AG04450 (cell line): ENCODE measurements around the gene SCMH1. TPM values are rescaled to one million over a fixed set of nuclear protein-coding genes. Genes with fewer than 3 reads are reported as not detected.

Experiments
- CTCF ChIA-PET: fragments of 300-600, 350-600 bp; formaldehyde crosslinking; extraction: SDS; loops from one replicate; lab custom pipeline; 2022; ENCODE audit warnings: antibody characterized with exemption, inconsistent platforms; lab: Charles Lee
- POLR2A ChIA-PET: fragments of 350-600 bp; formaldehyde crosslinking; extraction: SDS; loops from one replicate; lab custom pipeline; 2021; ENCODE audit warnings: antibody characterized with exemption, inconsistent platforms; lab: Yijun Ruan, JAX
- DNase-seq: peaks from one replicate; pipeline ENCODE4 v3.0.0-alpha.2; 2011; ENCODE audit warnings: low read depth, low spot score
- H3K27ac ChIP-seq: one replicate; pipeline ENCODE4 v1.5.1; 2012; ENCODE audit warnings: low read depth, low read length, control low read depth
- H3K27me3 ChIP-seq: one replicate; pipeline ENCODE4 v1.6.0; 2012; ENCODE audit warnings: low read length; ENCODE audit not compliant: control insufficient read depth, insufficient read depth
- H3K4me3 ChIP-seq: 2 replicates; pipeline ENCODE4 v1.5.1; 2011; ENCODE audit warnings: mild to moderate bottlenecking, low read depth, low read length, control low read depth
- H3K9me3 ChIP-seq: 2 replicates; pipeline ENCODE4 v1.5.1; 2012; ENCODE audit warnings: low read length; ENCODE audit not compliant: control insufficient read depth, insufficient read depth
- CTCF ChIP-seq: IDR thresholded peaks from 2 replicates; pipeline ENCODE4 v1.5.1; 2011; ENCODE audit warnings: low read depth, low read length, control low read depth, inconsistent platforms
- polyA plus RNA-seq: library from polyadenylated mRNA; depleted of rRNA; stranded (reverse); fragments of >200 nt; gene quantifications from 2 replicates; pipeline ENCODE4 v1.2.3, GENCODE V29; 2011

The SCMH1 gene
- polyA plus RNA-seq, 1 experiment: 32.1 TPM

- ChIA-PET CTCF (interaction anchor here (1.1 to 5.5 kb wide), 5 partner anchors 11 to 154 kb away, joined by 3 to 82 read pairs (median 4); no protein-coding TSS in a partner anchor), POLR2A (no interaction called here)
- no peak for DNase-seq
- TF ChIP-seq CTCF: no peak
- Histone ChIP-seq H3K27ac (no peak overlapping the region), H3K4me3 (no peak overlapping the region), H3K27me3 (peaks cover 53% of the 10 kb centered on the region), H3K9me3 (no peaks in the 10 kb centered on the region)
Measured at GRCh38 chr1:41280202-41281032, 38.3 kb upstream of the SCMH1 start.

GRCh38 chr1:41278076-41278475, 36.0 kb upstream of the SCMH1 start:
- Histone ChIP-seq H3K27me3 (peaks cover 37% of the 10 kb centered on the region), H3K27ac (no peak overlapping the region), H3K9me3 (no peaks in the 10 kb centered on the region), H3K4me3 (no peak overlapping the region)
- TF ChIP-seq CTCF: no peak
- no peak for DNase-seq
- ChIA-PET POLR2A (no interaction called here), CTCF (interaction anchor here (0.9 to 1.0 kb wide), 2 partner anchors 139 to 155 kb away, joined by 3 to 7 read pairs; no protein-coding TSS in a partner anchor)

- H3K9me3 ChIP-seq: no peaks in the 10 kb centered on the region
- POLR2A ChIA-PET: no interaction called here
- no peak for TF ChIP-seq CTCF
- H3K27me3 ChIP-seq: peaks cover 39% of the 10 kb centered on the region
- CTCF ChIA-PET: interaction anchor here (0.9 to 1.0 kb wide), 2 partner anchors 140 to 155 kb away, joined by 3 to 7 read pairs; no protein-coding TSS in a partner anchor
- no peak overlapping the region for H3K27ac ChIP-seq
- no peak overlapping the region for H3K4me3 ChIP-seq
- DNase-seq: no peak
Measured at GRCh38 chr1:41277371-41277975, 35.4 kb upstream of the SCMH1 start.

- no peaks in the 10 kb centered on the region for H3K9me3 ChIP-seq
- no peak overlapping the region for H3K27ac ChIP-seq
- H3K4me3 ChIP-seq: no peak overlapping the region
- peaks cover 46% of the 10 kb centered on the region for H3K27me3 ChIP-seq
- no peak for TF ChIP-seq CTCF
- no peak for DNase-seq
- ChIA-PET POLR2A (interaction anchor here (0.7 kb wide), 1 partner anchor 387 kb away, joined by 3 read pairs; no protein-coding TSS in a partner anchor), CTCF (interaction anchor here (1.0 to 1.6 kb wide), 4 partner anchors 9 to 240 kb away, joined by 3 to 5 read pairs (median 4); no protein-coding TSS in a partner anchor)
Measured at GRCh38 chr1:41275831-41276230, 33.7 kb upstream of the SCMH1 start.
